Spleen (tissue), 7 donors: Measurements from ENCODE around the gene ZNF683.

Experiments
- CTCF ChIP-seq, 11 experiments: fragments of 200-600 bp in 7 of 11; fragments of 450-650 bp in 4 of 11; sonication (generic) in 4 of 11; IDR thresholded peaks in 8 of 11; conservative IDR thresholded peaks in 3 of 11; 1 replicate in 7 of 11; 2 replicates in 4 of 11; pipeline versions ENCODE4 v1.4.0 to v1.8.0; 2016 to 2021; ENCODE audit warnings: antibody characterized with exemption in 11 of 11, inconsistent platforms in 4 of 11, mild to moderate bottlenecking in 1 of 11
- POLR2A ChIP-seq, 3 donors: fragments of 450-650 bp; IDR thresholded peaks; one replicate each; pipeline ENCODE4 v1.5.1; 2017; ENCODE audit warnings: antibody characterized with exemption in 3 of 3, mild to moderate bottlenecking in 1 of 3
- POLR2AphosphoS5 ChIP-seq, 3 donors: sonication (generic); formaldehyde crosslinking; IDR thresholded peaks; one replicate each; pipeline ENCODE4 v1.5.1; 2017; ENCODE audit warnings: antibody characterized with exemption in 3 of 3
- donor health status: DM: no; HTN: no; CAD: no; lungs with moderate emphysema.
- donor health status: DM: no; HTN: no; CAD: no.
- donor health status: DM: no; HTN: no; CAD: no.

DNA sequence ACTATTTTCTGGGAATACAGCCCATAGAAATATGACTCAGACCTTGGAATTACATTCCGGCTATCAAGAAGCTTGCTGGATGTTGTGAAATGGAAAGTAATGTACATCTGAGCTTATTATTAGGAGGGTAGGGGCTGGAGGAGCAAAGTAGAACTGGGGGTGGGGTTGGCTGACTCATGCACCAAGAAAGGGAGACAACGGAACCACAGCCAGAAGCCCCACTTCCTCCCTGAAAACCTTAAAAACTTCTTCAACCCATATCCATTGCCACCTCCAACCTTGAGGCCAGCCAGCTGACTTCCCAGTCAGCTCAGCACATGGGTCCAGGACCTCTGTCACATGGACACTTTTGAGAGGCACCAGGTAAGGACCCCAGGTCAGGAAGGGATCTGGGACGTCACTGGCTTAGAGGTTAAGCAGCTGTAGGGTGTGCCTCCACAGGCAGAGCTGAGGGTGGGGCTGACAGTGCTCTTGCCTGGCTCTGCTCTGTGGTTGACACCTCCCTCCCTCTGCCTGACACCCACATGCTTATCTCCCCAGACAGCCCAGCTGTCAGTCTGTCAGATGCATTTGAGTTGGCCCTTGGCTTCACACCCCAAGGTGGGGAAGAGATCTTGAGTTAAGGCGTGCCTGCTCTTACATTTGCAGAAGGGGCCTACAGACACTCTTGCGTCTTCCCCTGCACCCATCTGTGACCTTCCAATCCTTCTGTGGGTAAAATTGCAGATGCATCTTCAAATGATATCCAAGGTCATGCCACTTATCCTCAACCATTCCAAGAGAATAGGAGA is 5.7 kb upstream of the ZNF683 start:
- TF ChIP-seq POLR2A (IDR thresholded peaks at IDR 0.05): no peak
- TF ChIP-seq CTCF (IDR thresholded peaks at IDR 0.05 in 8 of 11, conservative IDR thresholded peaks at IDR 0.05 in 3 of 11): no peak
- TF ChIP-seq POLR2AphosphoS5 (IDR thresholded peaks at IDR 0.05): peak in 1 of 3 donors; percentile 63
